K562 (cell line): ENCODE measurements around the gene VDR. TPM values are rescaled to one million over a fixed set of nuclear protein-coding genes. Genes with fewer than 3 reads are reported as not detected.

Source experiments
- CC2D1A ChIP-seq: fragments of 450-650 bp; IDR thresholded peaks from 2 replicates; pipeline ENCODE4 v1.6.1; 2017; ENCODE audit warnings: mild to moderate bottlenecking
- CTCFL ChIP-seq: IDR thresholded peaks from 2 replicates; pipeline ENCODE4 v1.6.1; 2011; ENCODE audit warnings: borderline replicate concordance, low read depth, mild to moderate bottlenecking, moderate library complexity, low read length; ENCODE audit not compliant: insufficient read depth, poor library complexity, severe bottlenecking
- CXXC5 ChIP-seq: fragments of 250-450 bp; sonication (Bioruptor Pico); IDR thresholded peaks from 2 replicates; pipeline ENCODE4 v1.8.0; 2022; ENCODE audit warnings: inconsistent platforms, mild to moderate bottlenecking, moderate library complexity
- DDX20 ChIP-seq: fragments of 450-650 bp; IDR thresholded peaks from 2 replicates; pipeline ENCODE4 v1.6.1; 2016; ENCODE audit warnings: missing genetic modification characterization, low read depth, mild to moderate bottlenecking, missing compliant biosample characterization, moderate library complexity
- ELF1 ChIP-seq: fragments of 200-800 bp; sonication (Bioruptor generic); IDR thresholded peaks from 2 replicates; pipeline ENCODE4 v1.6.1; 2016; ENCODE audit warnings: missing genetic modification characterization, missing compliant biosample characterization
- HNRNPUL1 ChIP-seq: fragments of 200-400 bp; formaldehyde crosslinking; IDR thresholded peaks from 2 replicates; pipeline ENCODE4 v1.6.1; 2017; ENCODE audit warnings: low read length
- MYC ChIP-seq, 2 experiments: fragments of 250-450 bp in 1 of 2; sonication (Bioruptor Pico) in 1 of 2; IDR thresholded peaks; 2 replicates each; pipeline versions ENCODE4 v1.5.1 to v1.6.1; 2012 to 2021; ENCODE audit warnings: low read depth in 2 of 2, borderline replicate concordance in 1 of 2, improper control_type of control experiment in 1 of 2, low read length in 1 of 2, mild to moderate bottlenecking in 1 of 2, moderate library complexity in 1 of 2
- NFATC3 ChIP-seq: fragments of 450-650 bp; IDR thresholded peaks from 2 replicates; pipeline ENCODE4 v1.6.1; 2017; ENCODE audit warnings: mild to moderate bottlenecking
- NR2F6 ChIP-seq: fragments of 450-650 bp; formaldehyde crosslinking; IDR thresholded peaks from 2 replicates; pipeline ENCODE4 v1.4.0; 2020; ENCODE audit warnings: mild to moderate bottlenecking
- POLR2H ChIP-seq: IDR thresholded peaks from 2 replicates; pipeline ENCODE4 v1.6.1; 2016; ENCODE audit warnings: missing genetic modification characterization, low read depth, mild to moderate bottlenecking, control low read depth, missing compliant biosample characterization, moderate library complexity
- PYGO2 ChIP-seq: fragments of 450-650 bp; IDR thresholded peaks from 2 replicates; pipeline ENCODE4 v1.6.1; 2016; ENCODE audit warnings: mild to moderate bottlenecking, missing genetic modification characterization, moderate library complexity, missing compliant biosample characterization
- TEAD2 ChIP-seq: fragments of 450-650 bp; IDR thresholded peaks from 2 replicates; pipeline ENCODE4 v1.6.1; 2016; ENCODE audit warnings: missing genetic modification characterization, control low read depth, missing compliant biosample characterization
- ZKSCAN8 ChIP-seq: fragments of 200-800 bp; sonication (Bioruptor generic); IDR thresholded peaks from 2 replicates; pipeline ENCODE4 v1.6.1; 2016; ENCODE audit warnings: missing genetic modification characterization, missing compliant biosample characterization
- ZNF175 ChIP-seq: fragments of 200-800 bp; sonication (Bioruptor generic); IDR thresholded peaks from 2 replicates; pipeline ENCODE4 v1.6.1; 2016; ENCODE audit warnings: low read depth, mild to moderate bottlenecking, missing genetic modification characterization, missing compliant biosample characterization
- ZNF24 ChIP-seq: fragments of 450-650 bp; IDR thresholded peaks from 2 replicates; pipeline ENCODE4 v1.6.1; 2016
- ZNF282 ChIP-seq: sonication (generic); formaldehyde crosslinking; IDR thresholded peaks from 2 replicates; pipeline ENCODE4 v1.8.1; 2023; ENCODE audit warnings: missing genetic modification reagents
- polyA plus RNA-seq, 8 experiments: library from polyadenylated mRNA; depleted of rRNA in 4 of 8; stranded (reverse) in 5 of 8; unstranded in 3 of 8; fragments of >200 nt; fragmentation: Nextera tagmentation in 2 of 8; fragmentation: Illumina TruSeq in 1 of 8; extraction: Ambion mirVana in 2 of 8; extraction: Trizol in 1 of 8; gene quantifications; 2 replicates each; pipeline versions ENCODE4 v1.2.1 to v1.2.3, GENCODE V29; 2011 to 2014; ENCODE audit warnings: inconsistent platforms in 1 of 8, missing spikeins in 1 of 8
- total RNA-seq, 7 experiments: library from RNA; depleted of rRNA in 6 of 7; stranded (reverse); fragments of >200 nt in 6 of 7; fragmentation: Illumina TruSeq in 2 of 7; extraction: Trizol in 2 of 7; gene quantifications; 2 replicates each; pipeline versions ENCODE4 v1.2.1 to v1.2.3, GENCODE V29; 2011 to 2021; ENCODE audit warnings: low replicate concordance in 1 of 7
- TF ChIP-seq, protein P1 (sequence below): sonication (generic); formaldehyde crosslinking; IDR thresholded peaks from 2 replicates; pipeline ENCODE4 v1.8.0; 2023; ENCODE audit warnings: missing genetic modification reagents, mild to moderate bottlenecking, borderline replicate concordance
- TF ChIP-seq, protein P2 (sequence below): fragments of 200-400 bp; formaldehyde crosslinking; IDR thresholded peaks from 2 replicates; pipeline ENCODE4 v1.6.1; 2017; ENCODE audit warnings: mild to moderate bottlenecking, low read depth, low read length, moderate library complexity

VDR gene
- total and polyA plus RNA-seq, 9 of the 15 experiments (the other 6 are each of a cell fraction or from before 2014, with no cell fraction given), result 0.61 to 4.8 (median 2.0) TPM

DNA sequence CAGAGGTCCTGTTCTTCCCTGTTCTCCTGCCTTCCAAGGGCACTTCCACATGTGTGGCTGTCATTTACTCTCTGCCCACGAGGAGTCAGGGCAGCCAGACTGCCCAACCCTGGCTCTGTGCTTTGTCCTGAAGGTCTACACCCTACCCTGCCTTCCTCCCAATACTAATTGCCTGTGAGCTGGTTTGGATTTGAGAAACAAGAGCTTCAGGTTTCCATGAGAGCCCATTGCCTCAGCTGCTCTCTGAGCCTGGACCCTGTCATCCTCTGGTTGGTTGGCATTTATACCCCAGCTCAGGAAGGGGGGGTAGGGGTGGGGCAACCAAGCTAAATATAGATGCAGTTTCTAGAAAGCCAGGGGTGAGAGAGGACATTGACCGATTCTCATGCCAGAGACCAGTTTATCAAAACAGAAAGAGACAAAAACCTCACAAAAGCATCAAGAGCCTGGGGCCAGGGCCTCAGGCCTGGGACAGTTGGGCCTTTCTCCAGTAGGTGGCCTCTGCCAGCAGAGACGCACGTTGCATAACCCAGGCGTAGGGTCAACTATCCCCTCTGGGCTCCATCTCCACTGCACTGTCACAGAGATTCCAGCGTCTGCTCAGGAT is 34.5 kb downstream of the VDR start (continued):
- TF ChIP-seq, protein P1, sequence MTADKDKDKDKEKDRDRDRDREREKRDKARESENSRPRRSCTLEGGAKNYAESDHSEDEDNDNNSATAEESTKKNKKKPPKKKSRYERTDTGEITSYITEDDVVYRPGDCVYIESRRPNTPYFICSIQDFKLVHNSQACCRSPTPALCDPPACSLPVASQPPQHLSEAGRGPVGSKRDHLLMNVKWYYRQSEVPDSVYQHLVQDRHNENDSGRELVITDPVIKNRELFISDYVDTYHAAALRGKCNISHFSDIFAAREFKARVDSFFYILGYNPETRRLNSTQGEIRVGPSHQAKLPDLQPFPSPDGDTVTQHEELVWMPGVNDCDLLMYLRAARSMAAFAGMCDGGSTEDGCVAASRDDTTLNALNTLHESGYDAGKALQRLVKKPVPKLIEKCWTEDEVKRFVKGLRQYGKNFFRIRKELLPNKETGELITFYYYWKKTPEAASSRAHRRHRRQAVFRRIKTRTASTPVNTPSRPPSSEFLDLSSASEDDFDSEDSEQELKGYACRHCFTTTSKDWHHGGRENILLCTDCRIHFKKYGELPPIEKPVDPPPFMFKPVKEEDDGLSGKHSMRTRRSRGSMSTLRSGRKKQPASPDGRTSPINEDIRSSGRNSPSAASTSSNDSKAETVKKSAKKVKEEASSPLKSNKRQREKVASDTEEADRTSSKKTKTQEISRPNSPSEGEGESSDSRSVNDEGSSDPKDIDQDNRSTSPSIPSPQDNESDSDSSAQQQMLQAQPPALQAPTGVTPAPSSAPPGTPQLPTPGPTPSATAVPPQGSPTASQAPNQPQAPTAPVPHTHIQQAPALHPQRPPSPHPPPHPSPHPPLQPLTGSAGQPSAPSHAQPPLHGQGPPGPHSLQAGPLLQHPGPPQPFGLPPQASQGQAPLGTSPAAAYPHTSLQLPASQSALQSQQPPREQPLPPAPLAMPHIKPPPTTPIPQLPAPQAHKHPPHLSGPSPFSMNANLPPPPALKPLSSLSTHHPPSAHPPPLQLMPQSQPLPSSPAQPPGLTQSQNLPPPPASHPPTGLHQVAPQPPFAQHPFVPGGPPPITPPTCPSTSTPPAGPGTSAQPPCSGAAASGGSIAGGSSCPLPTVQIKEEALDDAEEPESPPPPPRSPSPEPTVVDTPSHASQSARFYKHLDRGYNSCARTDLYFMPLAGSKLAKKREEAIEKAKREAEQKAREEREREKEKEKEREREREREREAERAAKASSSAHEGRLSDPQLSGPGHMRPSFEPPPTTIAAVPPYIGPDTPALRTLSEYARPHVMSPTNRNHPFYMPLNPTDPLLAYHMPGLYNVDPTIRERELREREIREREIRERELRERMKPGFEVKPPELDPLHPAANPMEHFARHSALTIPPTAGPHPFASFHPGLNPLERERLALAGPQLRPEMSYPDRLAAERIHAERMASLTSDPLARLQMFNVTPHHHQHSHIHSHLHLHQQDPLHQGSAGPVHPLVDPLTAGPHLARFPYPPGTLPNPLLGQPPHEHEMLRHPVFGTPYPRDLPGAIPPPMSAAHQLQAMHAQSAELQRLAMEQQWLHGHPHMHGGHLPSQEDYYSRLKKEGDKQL (CRISPR knock-in tag), result no peak
- TF ChIP-seq, protein P2, sequence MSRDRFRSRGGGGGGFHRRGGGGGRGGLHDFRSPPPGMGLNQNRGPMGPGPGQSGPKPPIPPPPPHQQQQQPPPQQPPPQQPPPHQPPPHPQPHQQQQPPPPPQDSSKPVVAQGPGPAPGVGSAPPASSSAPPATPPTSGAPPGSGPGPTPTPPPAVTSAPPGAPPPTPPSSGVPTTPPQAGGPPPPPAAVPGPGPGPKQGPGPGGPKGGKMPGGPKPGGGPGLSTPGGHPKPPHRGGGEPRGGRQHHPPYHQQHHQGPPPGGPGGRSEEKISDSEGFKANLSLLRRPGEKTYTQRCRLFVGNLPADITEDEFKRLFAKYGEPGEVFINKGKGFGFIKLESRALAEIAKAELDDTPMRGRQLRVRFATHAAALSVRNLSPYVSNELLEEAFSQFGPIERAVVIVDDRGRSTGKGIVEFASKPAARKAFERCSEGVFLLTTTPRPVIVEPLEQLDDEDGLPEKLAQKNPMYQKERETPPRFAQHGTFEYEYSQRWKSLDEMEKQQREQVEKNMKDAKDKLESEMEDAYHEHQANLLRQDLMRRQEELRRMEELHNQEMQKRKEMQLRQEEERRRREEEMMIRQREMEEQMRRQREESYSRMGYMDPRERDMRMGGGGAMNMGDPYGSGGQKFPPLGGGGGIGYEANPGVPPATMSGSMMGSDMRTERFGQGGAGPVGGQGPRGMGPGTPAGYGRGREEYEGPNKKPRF, result no peak
- no peak for TF ChIP-seq ZNF282 (CRISPR knock-in tag)
- TF ChIP-seq ZKSCAN8, result no peak
- TF ChIP-seq CXXC5 (CRISPR knock-in tag), result no peak
- no peak for TF ChIP-seq DDX20
- TF ChIP-seq HNRNPUL1, result no peak
- no peak for TF ChIP-seq ELF1 (tag)
- TF ChIP-seq MYC (IDR thresholded peaks at IDR 0.05; ENCODE audit: low read depth, low read length), result peak; percentile 16; the same call in 1 of the 2 replicates
- TF ChIP-seq MYC (CRISPR knock-in tag; IDR thresholded peaks at IDR 0.05; ENCODE audit: borderline replicate concordance, low read depth), result no peak
- TF ChIP-seq NR2F6, result no peak
- no peak for TF ChIP-seq CC2D1A
- TF ChIP-seq ZNF175 (CRISPR knock-in tag), result no peak
- TF ChIP-seq TEAD2 (tag), result no peak
- TF ChIP-seq NFATC3, result no peak
- peak; percentile 70 for TF ChIP-seq CTCFL
- TF ChIP-seq POLR2H (tag), result no peak
- TF ChIP-seq ZNF24, result no peak
- TF ChIP-seq PYGO2, result no peak
